NCI-H1092 (cell line): Measurements from ENCODE around the gene SLC48A1.
"Not testable (repeated sequence)": the region's sequence is repeated elsewhere in the genome, so short reads cannot be mapped to it uniquely, and the experiment has no call there.

Experiments used
- DNase-seq: peaks from one replicate; lab custom pipeline; 2025; lab: John Stamatoyannopoulos, UW

The SLC48A1 gene

DNA sequence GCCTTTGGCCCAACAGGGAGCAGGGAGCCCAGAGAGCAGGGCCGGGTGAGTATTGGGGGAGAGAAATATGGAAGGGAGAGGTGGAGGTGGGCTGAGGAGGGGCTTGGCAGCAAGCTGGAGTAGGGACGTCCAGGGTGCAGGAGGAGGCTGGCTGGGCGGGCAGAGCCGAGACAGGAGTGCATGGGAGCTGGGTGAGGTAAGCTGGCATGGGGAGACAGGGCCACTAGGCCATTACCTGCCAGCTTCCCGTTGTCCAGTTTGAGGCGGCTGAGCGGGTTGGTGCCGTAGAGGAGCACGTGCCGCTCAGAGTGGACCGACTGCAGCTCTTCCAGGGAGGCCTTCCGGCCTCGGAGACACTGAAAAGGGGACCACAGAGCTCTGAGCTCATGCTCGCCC is 18.3 kb downstream of the SLC48A1 start:
- DNase-seq, result no peak

DNA sequence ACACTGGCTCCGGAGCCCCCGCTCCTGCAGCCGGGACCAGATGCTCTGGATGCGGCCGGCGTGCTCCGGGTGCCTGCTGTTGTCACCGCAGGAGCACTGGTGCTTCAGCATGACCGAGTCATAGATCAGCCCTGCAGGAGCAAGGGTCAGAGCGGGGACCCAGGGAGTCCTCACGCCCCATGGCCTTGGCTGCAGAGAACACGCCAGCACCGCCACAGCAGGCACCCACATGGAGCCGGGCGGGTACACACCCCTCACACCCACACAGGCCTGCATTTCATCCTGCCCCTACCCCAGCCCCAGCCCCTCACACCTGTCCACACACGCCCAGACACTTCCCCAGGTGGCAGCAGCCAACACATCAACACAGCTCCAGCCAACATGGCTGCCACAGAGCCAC is 18.8 kb downstream of the SLC48A1 start:
- no peak for DNase-seq

- no peak for DNase-seq
Observed at GRCh38 chr12:47793015-47793681, 20.1 kb downstream of the SLC48A1 start.

GRCh38 chr12:47794679-47795078 is 21.6 kb downstream of the SLC48A1 start:
- no peak for DNase-seq

DNA sequence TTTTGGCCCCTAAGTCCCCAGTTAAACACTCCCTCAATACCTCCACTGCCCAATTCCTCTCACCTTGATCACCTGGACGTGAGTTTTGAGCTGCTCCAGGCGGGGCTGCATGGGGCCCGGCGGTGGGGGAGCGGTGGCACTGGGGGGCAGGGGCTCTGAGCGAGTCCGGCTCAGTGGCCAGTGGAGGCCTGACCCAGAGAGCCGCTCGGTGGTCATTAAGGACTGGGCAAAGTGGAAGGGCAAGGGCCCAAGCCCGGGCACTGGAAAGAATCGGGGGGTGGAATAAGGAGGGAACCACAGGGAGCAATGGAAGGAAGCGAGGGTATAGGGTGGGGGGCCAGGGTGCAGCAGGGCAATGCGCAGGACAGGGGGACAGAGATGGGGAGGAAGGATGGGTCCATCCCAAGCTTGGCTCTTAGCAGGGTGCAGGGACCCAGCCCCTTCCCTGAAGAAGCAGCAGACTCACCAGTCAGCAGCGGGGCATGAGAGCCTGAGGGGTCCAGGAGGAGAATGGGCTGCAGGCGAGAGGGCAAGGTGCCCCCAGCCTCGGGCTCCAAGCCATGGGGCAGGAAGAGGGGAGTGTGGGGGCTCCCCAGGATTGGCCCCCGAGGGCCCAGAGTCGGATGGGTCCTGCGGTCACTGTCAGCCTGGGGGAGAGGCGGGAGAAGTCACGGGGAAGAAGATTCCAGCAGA is 22.2 kb downstream of the SLC48A1 start:
- DNase-seq, result no peak

GRCh38 chr12:47795814-47796411 is 22.9 kb downstream of the SLC48A1 start:
- DNase-seq, result no peak

DNA sequence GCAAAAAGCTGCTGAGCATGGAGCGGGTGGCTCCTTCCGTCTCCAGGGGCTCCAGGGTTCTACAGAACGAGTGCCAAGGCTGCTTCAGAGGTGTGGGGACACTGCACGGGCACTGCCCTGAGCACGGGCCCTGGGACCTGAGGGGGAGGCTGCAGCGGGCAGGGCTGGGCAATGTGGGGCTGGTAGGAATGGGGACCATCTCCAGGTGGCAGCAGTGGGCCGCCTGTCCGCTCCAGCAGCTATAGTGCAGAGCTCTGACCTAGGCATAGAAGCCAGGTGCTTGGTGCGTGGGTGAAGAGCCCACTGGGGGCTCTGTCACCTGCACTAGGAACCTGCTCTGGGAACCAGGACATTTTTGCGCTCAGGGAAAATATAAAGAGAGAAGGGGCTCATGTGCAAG is 24.4 kb downstream of the SLC48A1 start:
- peak; percentile 54 for DNase-seq

GRCh38 chr12:47798382-47798948 is 25.4 kb downstream of the SLC48A1 start:
- no peak for DNase-seq

- DNase-seq, result no peak
Observed at GRCh38 chr12:47799357-47799955, 26.4 kb downstream of the SLC48A1 start.

- no peak for DNase-seq
Observed at GRCh38 chr12:47800582-47800981, 27.5 kb downstream of the SLC48A1 start.

DNA sequence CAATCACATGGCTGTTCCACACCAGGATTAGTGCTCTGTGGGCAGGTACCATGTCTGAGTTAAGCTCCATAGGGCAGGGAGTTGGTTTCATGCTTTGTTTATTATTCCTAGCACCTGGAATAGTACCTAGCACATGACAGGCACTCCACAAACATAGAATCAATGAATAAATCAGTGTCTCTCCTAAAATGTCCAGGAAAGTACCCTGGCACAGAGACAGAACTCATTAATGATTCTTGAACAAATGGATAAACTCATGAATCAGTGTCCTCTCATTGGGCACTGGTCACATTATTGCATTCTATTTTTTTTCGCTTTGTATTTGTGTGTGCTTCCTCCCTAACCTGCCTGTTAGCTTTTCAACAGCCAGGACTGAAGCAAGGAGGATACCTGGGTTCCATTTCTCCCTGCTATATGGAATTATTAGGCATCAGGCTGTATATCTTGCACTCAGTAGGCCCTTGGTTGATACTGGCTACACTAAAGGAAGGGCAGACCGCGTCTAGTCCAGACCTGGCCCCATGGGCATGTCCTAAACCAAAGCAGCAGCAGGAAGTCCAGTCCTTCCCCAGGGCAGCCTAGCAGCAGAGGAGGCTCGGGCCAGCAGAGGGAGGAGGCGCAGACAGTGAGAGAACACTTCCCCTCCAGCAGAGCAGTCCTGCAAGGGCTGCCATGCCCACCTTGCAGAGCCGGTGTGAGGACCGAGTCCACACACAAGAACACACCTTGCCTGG is 28.3 kb downstream of the SLC48A1 start:
- DNase-seq, result no peak

DNA sequence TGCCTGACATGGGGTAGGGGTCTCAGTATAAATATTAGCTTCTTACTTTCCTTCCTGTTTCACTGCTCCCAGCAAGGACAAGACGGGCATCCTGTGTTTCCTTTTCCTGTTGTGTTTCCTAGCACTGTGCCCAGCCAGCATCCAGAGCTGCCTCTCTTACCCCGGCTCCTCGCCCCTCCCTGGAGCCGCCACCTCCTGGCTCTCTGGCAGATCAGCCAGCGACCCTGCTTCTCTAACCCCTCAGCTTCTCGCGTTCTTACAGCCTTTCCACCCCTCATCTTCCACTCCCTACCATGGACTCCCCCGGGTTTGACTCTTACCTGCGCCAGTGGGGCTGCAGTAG is 28.8 kb downstream of the SLC48A1 start:
- no peak for DNase-seq

GRCh38 chr12:47802312-47802711 is 29.3 kb downstream of the SLC48A1 start:
- no peak for DNase-seq

DNA sequence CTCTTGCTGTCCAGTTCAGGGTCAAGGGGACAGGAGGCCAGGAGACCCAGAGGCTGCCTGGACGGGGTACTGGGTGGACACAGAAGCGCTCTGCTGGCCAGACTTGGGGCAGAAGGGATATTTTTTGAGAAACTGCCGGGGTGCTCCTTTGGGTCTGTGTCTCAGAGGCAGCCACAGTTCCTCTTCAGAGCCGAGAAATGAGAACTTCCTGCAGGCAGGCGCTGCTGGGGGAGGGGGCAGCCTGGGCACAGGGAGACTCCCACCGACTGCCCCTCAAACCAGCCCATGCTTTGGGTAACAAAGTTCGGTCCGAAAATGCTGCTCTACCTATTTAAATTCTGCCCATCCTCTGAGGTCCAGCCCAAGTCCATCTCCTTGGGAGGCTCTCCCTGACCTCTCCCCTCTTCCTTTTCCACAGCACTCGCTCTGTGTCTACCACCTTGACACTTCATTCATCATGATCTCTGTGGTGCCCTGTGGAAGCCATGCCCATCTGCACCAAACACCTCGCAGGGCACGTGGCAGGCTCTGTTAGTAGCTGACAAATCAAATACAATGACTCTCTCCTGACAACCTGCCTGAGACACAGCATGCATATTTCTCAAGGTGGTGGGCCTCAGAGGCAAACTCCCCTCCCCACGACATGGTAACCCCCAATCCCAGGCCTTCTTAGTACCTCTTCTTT is 30.3 kb downstream of the SLC48A1 start:
- no peak for DNase-seq

DNA sequence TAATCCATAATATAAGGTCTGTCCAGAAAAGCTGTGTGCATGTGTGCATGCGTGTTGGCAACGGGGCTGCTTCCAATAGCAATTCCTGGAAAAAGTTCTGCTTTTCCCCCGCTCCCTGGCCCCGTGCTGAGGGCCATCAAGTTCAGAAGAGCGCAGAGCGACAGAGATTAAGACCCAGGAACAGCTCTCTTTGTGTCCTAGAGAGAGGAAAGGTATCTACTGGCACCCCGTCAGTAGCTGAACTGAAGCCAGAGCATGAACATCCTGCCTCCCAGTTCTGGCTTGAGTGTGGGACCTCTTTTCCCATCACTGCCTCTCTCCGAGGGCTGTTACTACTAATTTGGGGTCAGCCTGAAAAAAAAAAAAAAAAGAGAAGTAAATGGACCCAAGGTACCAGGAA is 31.1 kb downstream of the SLC48A1 start:
- no peak for DNase-seq

GRCh38 chr12:47805417-47805816 is 32.4 kb downstream of the SLC48A1 start:
- DNase-seq, result no peak

DNA sequence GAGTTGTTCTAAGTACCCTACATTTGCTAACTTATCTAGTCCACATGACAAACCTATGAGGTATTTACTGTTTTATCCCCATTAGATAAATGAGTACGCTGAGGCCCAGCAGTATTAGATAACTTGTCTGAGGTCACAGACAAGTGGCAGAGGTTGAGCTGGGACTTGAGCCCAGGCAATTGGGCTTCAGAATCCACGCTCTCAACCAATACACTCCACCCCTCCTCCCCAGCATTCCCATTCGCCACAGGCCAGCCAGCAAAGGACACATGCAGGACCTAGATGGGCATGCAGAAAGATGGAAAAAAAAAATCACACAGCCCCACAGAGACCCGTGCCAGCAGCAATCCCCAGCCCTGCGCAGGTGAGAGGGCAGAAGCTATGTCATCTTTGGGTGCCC is 34.3 kb downstream of the SLC48A1 start:
- DNase-seq, result no peak

DNA sequence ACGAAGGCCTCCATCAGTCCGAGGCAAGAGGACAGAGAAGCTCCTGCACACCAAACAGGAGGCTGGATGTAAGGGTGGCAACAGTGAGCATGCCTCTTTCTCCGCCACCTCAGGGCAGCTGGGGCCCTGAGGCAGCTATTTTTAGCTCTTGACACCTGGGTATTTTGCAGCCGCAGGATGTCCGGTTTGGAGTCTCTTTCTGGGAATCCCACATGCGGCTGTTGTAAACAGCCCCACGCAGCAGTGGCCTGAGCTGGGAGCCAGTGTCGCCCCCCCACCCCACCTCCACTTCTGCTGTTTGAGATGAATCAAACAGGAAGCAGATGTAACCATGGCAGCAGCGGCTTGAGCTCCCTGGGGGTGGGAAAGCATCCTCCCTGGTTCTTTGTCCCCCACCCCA is 35.0 kb downstream of the SLC48A1 start:
- DNase-seq, result no peak

GRCh38 chr12:47808574-47809365 is 35.7 kb downstream of the SLC48A1 start:
- no peak for DNase-seq

- not testable (repeated sequence) for DNase-seq
Observed at GRCh38 chr12:47809518-47809917, 36.5 kb downstream of the SLC48A1 start.

GRCh38 chr12:47811072-47811396 is 38.0 kb downstream of the SLC48A1 start:
- DNase-seq, result no peak
